ENCODE measurements around the gene NFASC.

Gene NFASC

GRCh38 chr1:205068457-205069040 lies 197.9 kb downstream of the NFASC start:
- no peak for TF ChIP-seq CTCF (IDR thresholded peaks at IDR 0.05; ENCODE audit: insufficient read depth, low read depth, low read length, missing control alignments)
- no peak overlapping the region for H3K4me3 ChIP-seq (ENCODE audit: low read depth, low read length)
- no peak for DNase-seq (ENCODE audit: low read depth)

- H3K4me3 ChIP-seq (ENCODE audit: low read depth, low read length): no peak overlapping the region
- DNase-seq (ENCODE audit: low read depth): no peak
- no peak for TF ChIP-seq CTCF (IDR thresholded peaks at IDR 0.05; ENCODE audit: insufficient read depth, low read depth, low read length, missing control alignments)
Measured at GRCh38 chr1:205069371-205070125, 198.9 kb downstream of the NFASC start.

- no peak for TF ChIP-seq CTCF (IDR thresholded peaks at IDR 0.05; ENCODE audit: insufficient read depth, low read depth, low read length, missing control alignments)
- DNase-seq (ENCODE audit: low read depth): no peak
- H3K4me3 ChIP-seq (ENCODE audit: low read depth, low read length): no peak overlapping the region
Measured at GRCh38 chr1:205071028-205071409, 200.4 kb downstream of the NFASC start.

- DNase-seq (ENCODE audit: low read depth): no peak
- TF ChIP-seq CTCF (IDR thresholded peaks at IDR 0.05; ENCODE audit: insufficient read depth, low read depth, low read length, missing control alignments): no peak
Measured at GRCh38 chr1:205071801-205072200, 201.1 kb downstream of the NFASC start.

DNA sequence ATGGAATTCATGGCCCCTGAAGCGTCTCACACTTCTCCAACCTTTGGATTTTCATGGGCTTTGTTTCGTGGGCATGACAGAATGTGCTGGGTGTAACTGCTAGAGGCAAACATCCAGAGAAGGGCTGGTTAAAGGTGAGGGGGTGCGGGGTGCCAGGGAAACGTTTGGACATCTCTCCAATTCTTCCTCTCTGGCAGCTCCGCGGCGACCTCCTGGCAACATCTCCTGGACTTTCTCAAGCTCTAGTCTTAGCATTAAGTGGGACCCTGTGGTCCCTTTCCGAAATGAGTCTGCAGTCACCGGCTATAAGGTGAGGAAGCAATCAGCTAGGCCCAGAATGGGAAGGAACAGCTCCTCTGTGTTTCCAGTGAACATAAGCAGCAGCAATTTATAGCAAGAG lies 201.6 kb downstream of the NFASC start:
- H3K4me3 ChIP-seq (ENCODE audit: low read depth, low read length): no peak overlapping the region
- no peak for DNase-seq (ENCODE audit: low read depth)
- TF ChIP-seq CTCF (IDR thresholded peaks at IDR 0.05; ENCODE audit: insufficient read depth, low read depth, low read length, missing control alignments): no peak

More at GRCh38 chr1:205071801-205072200, 201.1 kb downstream of the NFASC start:
- no peak overlapping the region for H3K4me3 ChIP-seq (ENCODE audit: low read depth, low read length)
